Spinal cord (tissue), 10 donors: Measurements from ENCODE around the gene WDR5. TPM values are rescaled to one million over a fixed set of nuclear protein-coding genes. Genes with fewer than 3 reads are reported as not detected.

Experiments used
- DNase-seq, 6 donors: peaks; one replicate each; pipeline versions ENCODE4 v3.0.0 to v3.0.0-alpha.2; 2013 to 2015; ENCODE audit warnings: low spot score in 6 of 6, low read depth in 4 of 6
- H3K27ac ChIP-seq: one replicate; pipeline ENCODE4 v1.5.1; 2013; ENCODE audit warnings: low read depth, low read length, control low read depth
- H3K27me3 ChIP-seq: one replicate; pipeline ENCODE4 v1.6.1; 2013; ENCODE audit warnings: low read length; ENCODE audit not compliant: control insufficient read depth, insufficient read depth
- H3K36me3 ChIP-seq: one replicate; pipeline ENCODE4 v1.6.1; 2013; ENCODE audit warnings: low read length; ENCODE audit not compliant: control insufficient read depth, insufficient read depth
- H3K4me1 ChIP-seq: one replicate; pipeline ENCODE4 v1.6.1; 2013; ENCODE audit warnings: low read length; ENCODE audit not compliant: control insufficient read depth, insufficient read depth
- H3K4me3 ChIP-seq: one replicate; pipeline ENCODE4 v1.5.1; 2013; ENCODE audit warnings: low read depth, low read length, control low read depth
- H3K9me3 ChIP-seq: one replicate; pipeline ENCODE4 v1.6.1; 2013; ENCODE audit warnings: low read length; ENCODE audit not compliant: control insufficient read depth, insufficient read depth
- WGBS: methylation state at CpG from one replicate; pipeline ENCODE4 v1.1.5; 2013; ENCODE audit warnings: missing lambda C conversion rate; ENCODE audit not compliant: insufficient coverage; 5-methylcytosine and 5-hydroxymethylcytosine counted together
- polyA plus RNA-seq, 2 donors: library from polyadenylated mRNA; unstranded; fragments of 120-200 nt; gene quantifications; one replicate each; pipeline ENCODE4 v1.2.1, GENCODE V29; 2013; ENCODE audit not compliant: insufficient read length in 2 of 2
- total RNA-seq, 2 donors: library from RNA; depleted of rRNA in 1 of 2; stranded (reverse); fragments of 120-200 nt in 1 of 2; fragments of >200 nt in 1 of 2; gene quantifications; one replicate each; pipeline versions ENCODE4 v1.2.3 to v1.2.4, GENCODE V29; 2013 to 2014
- donor health status: healthy.

The WDR5 gene
- total and polyA plus RNA-seq, 4 donors = 15.1 to 39.0 (median 30.1) TPM

GRCh38 chr9:134163371-134164196 lies 27.7 kb downstream of the WDR5 start:
- under 1% methylated on average over 79 of the region's 80 CpGs for WGBS
- no peaks in the 10 kb centered on the region for H3K9me3 ChIP-seq
- peaks cover 34% of the 10 kb centered on the region for H3K36me3 ChIP-seq
- H3K4me1 ChIP-seq = peaks cover 16% of the 10 kb centered on the region
- H3K27me3 ChIP-seq = no peaks in the 10 kb centered on the region
- no peak overlapping the region for H3K27ac ChIP-seq
- DNase-seq = peak in 5 of 6 donors; percentile 33 to 80 (median 38)
- H3K4me3 ChIP-seq = no peak overlapping the region

GRCh38 chr9:134164879-134165278 lies 29.0 kb downstream of the WDR5 start:
- Histone ChIP-seq H3K27ac (no peak overlapping the region), H3K36me3 (peaks cover 21% of the 10 kb centered on the region), H3K27me3 (no peaks in the 10 kb centered on the region), H3K4me1 (peaks cover 16% of the 10 kb centered on the region), H3K9me3 (peaks cover 1% of the 10 kb centered on the region), H3K4me3 (no peak overlapping the region)
- DNase-seq = no peak
- WGBS = under 1% methylated on average over 50 of the region's 50 CpGs

DNA sequence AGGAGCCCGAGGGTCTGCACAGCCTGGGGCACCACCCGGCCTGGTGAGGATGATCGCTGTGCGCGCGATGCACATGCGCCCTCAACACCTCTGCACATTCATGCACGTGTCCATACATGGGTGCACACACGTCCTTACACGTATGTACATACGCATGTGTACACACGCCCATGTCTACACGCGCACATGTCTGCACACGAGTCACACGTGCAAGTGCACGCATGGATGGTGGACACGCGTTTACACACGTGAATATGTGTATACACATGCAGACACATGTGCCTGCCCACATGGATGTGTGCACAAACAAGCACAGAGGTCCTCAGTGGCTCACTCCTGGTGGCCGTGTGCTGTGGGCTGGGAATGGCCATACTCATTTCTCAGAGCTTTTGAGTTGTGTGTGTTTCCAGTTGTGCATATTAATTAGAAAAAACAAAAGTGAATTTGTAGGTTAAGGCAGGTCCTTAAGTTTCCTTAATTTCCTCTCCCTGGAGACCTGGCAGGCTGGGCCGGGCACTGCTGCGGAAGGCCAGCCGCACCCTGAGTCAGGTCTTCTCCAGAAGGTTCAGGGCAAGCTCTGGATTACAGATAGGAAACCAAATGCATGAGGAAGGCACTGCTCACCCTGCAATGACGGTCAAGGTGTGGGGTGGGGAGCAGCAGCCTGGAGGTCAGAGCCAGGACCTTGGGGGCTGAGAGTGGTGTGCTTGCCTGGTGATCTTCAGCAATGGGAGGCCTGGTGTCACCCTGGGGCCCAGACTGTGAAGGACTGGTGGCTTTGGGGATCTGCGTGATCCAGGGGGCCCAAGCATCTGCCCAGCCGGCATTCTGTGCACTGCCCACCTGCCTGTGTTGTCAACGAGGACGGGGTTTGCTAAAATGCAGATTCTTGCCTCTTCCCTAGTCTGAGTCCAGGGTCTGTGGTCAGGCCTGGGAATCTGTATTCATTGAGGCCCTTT lies 29.8 kb downstream of the WDR5 start:
- peak in 2 of 6 donors; percentile 61 to 79 for DNase-seq
- H3K27me3 ChIP-seq = no peaks in the 10 kb centered on the region
- H3K27ac ChIP-seq = no peak overlapping the region
- WGBS = 37% methylated on average over 28 of the region's 29 CpGs
- H3K9me3 ChIP-seq = peaks cover 1% of the 10 kb centered on the region
- peaks cover 16% of the 10 kb centered on the region for H3K4me1 ChIP-seq
- no peak overlapping the region for H3K4me3 ChIP-seq
- H3K36me3 ChIP-seq = peaks cover 13% of the 10 kb centered on the region

GRCh38 chr9:134166374-134166773 lies 30.5 kb downstream of the WDR5 start:
- Histone ChIP-seq H3K4me1 (peaks cover 16% of the 10 kb centered on the region), H3K4me3 (no peak overlapping the region), H3K36me3 (peaks cover 9% of the 10 kb centered on the region), H3K9me3 (peaks cover 1% of the 10 kb centered on the region), H3K27ac (no peak overlapping the region), H3K27me3 (no peaks in the 10 kb centered on the region)
- no peak for DNase-seq
- 96% methylated on average over 13 of the region's 13 CpGs for WGBS

GRCh38 chr9:134167530-134167931 lies 31.6 kb downstream of the WDR5 start:
- no peak overlapping the region for H3K4me3 ChIP-seq
- peaks cover 24% of the 10 kb centered on the region for H3K4me1 ChIP-seq
- no peak for DNase-seq
- H3K36me3 ChIP-seq = peaks cover 7% of the 10 kb centered on the region
- WGBS = 77% methylated on average over 3 of the region's 4 CpGs
- no peak overlapping the region for H3K27ac ChIP-seq
- no peaks in the 10 kb centered on the region for H3K27me3 ChIP-seq
- peaks cover 1% of the 10 kb centered on the region for H3K9me3 ChIP-seq

GRCh38 chr9:134168757-134169550 lies 33.1 kb downstream of the WDR5 start:
- Histone ChIP-seq H3K9me3 (peaks cover 1% of the 10 kb centered on the region), H3K27me3 (no peaks in the 10 kb centered on the region)
- WGBS = 92% methylated on average over 7 of the region's 11 CpGs

GRCh38 chr9:134169724-134170401 lies 34.0 kb downstream of the WDR5 start:
- 84% methylated on average over 24 of the region's 24 CpGs for WGBS
- DNase-seq = no peak
- peaks cover 1% of the 10 kb centered on the region for H3K9me3 ChIP-seq

More at GRCh38 chr9:134168757-134169550, 33.1 kb downstream of the WDR5 start:
- Histone ChIP-seq H3K4me1 (peaks cover 11% of the 10 kb centered on the region), H3K36me3 (peaks cover 5% of the 10 kb centered on the region), H3K27ac (no peak overlapping the region), H3K4me3 (no peak overlapping the region)
- DNase-seq = no peak

DNA sequence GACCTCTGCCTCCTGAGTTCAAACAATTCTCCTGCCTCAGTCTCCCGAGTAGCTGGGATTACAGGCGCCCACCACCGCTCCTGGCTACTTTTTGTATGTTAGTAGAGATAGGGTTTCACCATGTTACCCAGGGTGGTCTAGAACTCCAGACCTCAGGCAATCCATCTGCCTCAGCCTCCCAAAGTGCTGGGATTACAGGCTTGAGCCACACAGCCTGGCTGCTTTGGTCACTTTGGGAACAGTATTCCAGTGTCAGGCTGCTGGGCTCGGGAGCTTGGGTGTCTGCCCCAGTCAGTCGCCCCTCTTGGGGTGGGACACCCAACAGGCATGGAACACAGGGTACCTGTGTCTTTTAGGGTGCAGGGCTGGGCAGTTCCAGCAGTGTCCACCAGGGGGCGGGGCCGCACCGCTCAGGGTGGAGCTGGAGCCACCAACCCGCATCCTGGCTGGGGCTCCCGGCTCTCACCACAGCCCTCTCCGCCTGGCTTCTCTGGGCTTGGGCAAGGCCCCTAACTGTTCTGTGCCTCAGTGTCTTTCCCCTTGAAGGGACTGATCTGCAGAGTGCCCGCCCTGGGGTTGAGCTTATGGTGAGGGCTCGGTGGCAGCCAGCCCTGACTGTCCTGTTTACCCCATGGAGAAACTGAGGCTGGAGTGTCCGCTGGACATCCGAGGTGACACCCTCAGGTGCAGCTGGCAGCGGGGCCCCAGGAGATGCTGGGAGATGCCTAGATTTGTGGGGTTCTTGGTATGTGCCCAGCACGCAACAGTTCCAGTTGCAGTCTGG lies 34.8 kb downstream of the WDR5 start:
- peaks cover 5% of the 10 kb centered on the region for H3K27me3 ChIP-seq
- WGBS = 28% methylated on average over 15 of the region's 17 CpGs
- no peak for DNase-seq
- H3K4me1 ChIP-seq = peaks cover 20% of the 10 kb centered on the region
- H3K9me3 ChIP-seq = peaks cover 1% of the 10 kb centered on the region
- no peak overlapping the region for H3K4me3 ChIP-seq
- H3K27ac ChIP-seq = no peak overlapping the region
- H3K36me3 ChIP-seq = peaks cover 5% of the 10 kb centered on the region

More at GRCh38 chr9:134169724-134170401, 34.0 kb downstream of the WDR5 start:
- Histone ChIP-seq H3K4me3 (no peak overlapping the region), H3K27me3 (no peaks in the 10 kb centered on the region), H3K27ac (no peak overlapping the region), H3K4me1 (peaks cover 15% of the 10 kb centered on the region), H3K36me3 (peaks cover 5% of the 10 kb centered on the region)
